Measurements from ENCODE around the gene ARHGEF6.

DNA sequence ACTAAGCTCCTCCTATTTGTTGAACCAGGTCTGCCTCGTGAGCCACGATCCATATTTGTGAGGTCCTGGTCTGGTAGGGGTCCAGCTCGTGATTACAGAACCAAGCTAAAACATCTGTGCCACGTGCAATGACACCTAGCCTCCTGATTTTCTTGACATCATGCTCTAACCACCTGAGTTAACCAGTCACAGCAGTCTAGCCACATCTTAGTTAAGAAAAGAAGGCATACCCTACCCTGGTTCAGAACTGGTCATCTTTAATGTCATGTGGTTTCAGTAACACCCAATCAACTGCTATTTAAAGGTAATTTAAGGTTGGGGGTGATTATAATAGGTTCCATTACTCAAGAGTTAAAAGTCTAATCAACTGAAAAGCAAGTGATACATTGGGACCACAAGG is 28.4 kb downstream of the ARHGEF6 start:
- no peak for TF ChIP-seq EZH2phosphoT487 (IDR thresholded peaks at IDR 0.05; ENCODE audit: borderline replicate concordance, low read length)
- TF ChIP-seq, protein P1, sequence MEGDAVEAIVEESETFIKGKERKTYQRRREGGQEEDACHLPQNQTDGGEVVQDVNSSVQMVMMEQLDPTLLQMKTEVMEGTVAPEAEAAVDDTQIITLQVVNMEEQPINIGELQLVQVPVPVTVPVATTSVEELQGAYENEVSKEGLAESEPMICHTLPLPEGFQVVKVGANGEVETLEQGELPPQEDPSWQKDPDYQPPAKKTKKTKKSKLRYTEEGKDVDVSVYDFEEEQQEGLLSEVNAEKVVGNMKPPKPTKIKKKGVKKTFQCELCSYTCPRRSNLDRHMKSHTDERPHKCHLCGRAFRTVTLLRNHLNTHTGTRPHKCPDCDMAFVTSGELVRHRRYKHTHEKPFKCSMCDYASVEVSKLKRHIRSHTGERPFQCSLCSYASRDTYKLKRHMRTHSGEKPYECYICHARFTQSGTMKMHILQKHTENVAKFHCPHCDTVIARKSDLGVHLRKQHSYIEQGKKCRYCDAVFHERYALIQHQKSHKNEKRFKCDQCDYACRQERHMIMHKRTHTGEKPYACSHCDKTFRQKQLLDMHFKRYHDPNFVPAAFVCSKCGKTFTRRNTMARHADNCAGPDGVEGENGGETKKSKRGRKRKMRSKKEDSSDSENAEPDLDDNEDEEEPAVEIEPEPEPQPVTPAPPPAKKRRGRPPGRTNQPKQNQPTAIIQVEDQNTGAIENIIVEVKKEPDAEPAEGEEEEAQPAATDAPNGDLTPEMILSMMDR (IDR thresholded peaks at IDR 0.05; ENCODE audit: low read depth, low read length, poor library complexity, severe bottlenecking), result no peak
